Osteocyte (in vitro differentiated cells): ENCODE measurements around the gene NRXN3. TPM values are rescaled to one million over a fixed set of nuclear protein-coding genes. Genes with fewer than 3 reads are reported as not detected.

Source experiments
- DNase-seq: peaks from one replicate; pipeline ENCODE4 v3.0.0; 2021; ENCODE audit warnings: mixed read lengths; ENCODE audit not compliant: unreplicated experiment; ENCODE audit errors: extremely low spot score
- H3K27ac Mint-ChIP-seq: one replicate; pipeline ENCODE4 v1.8.0; 2021; ENCODE audit warnings: mild to moderate bottlenecking, mixed read lengths; ENCODE audit not compliant: unreplicated experiment
- H3K27me3 Mint-ChIP-seq: one replicate; pipeline ENCODE4 v1.8.0; 2021; ENCODE audit warnings: mixed read lengths; ENCODE audit not compliant: unreplicated experiment
- H3K36me3 Mint-ChIP-seq: one replicate; pipeline ENCODE4 v1.8.0; 2021; ENCODE audit warnings: mixed read lengths; ENCODE audit not compliant: unreplicated experiment
- H3K4me1 Mint-ChIP-seq: one replicate; pipeline ENCODE4 v1.8.0; 2021; ENCODE audit warnings: mixed read lengths; ENCODE audit not compliant: unreplicated experiment
- H3K4me3 Mint-ChIP-seq: one replicate; pipeline ENCODE4 v1.8.0; 2021; ENCODE audit warnings: mild to moderate bottlenecking, moderate library complexity, mixed read lengths; ENCODE audit not compliant: unreplicated experiment
- H3K9me3 Mint-ChIP-seq: one replicate; pipeline ENCODE4 v1.8.0; 2021; ENCODE audit warnings: mixed read lengths; ENCODE audit not compliant: unreplicated experiment
- CTCF ChIP-seq: fragments of 200-600 bp; sonication (generic); IDR thresholded peaks from 2 replicates; pipeline ENCODE4 v1.5.0; 2021; ENCODE audit warnings: antibody characterized with exemption, mild to moderate bottlenecking, moderate library complexity
- total RNA-seq: library from RNA; stranded (reverse); gene quantifications from 2 replicates; pipeline ENCODE4 v1.2.1, GENCODE V29; 2021

The NRXN3 gene
- total RNA-seq, 1 donor from 2014 or later, result 26.5 TPM

DNA sequence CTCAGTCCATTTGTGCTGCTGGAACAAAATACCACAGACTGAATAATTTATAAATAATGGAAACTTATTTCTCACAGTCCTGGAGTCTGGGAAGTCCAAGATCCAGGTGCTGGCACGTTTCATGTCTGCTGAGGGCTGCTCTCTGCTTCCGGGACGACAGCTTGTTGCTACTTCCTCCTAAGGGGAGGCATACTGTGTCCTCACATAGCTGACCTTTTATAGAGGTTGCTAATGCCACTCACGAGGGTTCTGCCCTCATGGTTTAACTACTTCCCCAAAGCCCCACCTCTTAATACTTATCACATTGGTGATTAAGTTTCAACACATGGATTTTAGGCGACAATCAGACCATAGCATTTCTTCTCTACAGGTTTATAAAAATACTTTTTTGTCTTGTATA, 411.1 kb downstream of the NRXN3 start:
- H3K36me3 Mint-ChIP-seq, result no peaks in the 10 kb centered on the region
- no peaks in the 10 kb centered on the region for H3K4me1 Mint-ChIP-seq
- no peak overlapping the region for H3K4me3 Mint-ChIP-seq
- no peak for DNase-seq
- H3K9me3 Mint-ChIP-seq, result no peaks in the 10 kb centered on the region
- no peak overlapping the region for H3K27ac Mint-ChIP-seq
- TF ChIP-seq CTCF, result no peak
- peaks cover 5% of the 10 kb centered on the region for H3K27me3 Mint-ChIP-seq

DNA sequence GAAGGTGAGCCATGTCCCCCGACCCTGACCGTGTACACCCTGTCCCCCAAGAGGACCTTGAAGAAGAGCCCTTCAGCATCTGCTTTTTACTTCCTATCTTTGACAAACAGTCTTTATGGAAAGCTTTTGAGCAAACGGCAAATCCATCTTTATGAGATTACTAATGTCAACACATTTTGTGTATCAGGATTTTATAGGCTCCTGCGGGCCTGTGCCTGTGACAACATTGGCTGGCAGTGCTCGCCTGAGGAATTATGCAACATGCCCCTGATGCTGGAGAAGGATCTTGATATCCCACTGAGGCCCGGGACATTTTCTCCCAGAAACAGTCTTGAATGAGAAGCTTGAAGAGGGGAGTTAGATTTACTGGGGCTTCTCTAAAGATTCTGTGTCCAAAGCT, 416.5 kb downstream of the NRXN3 start:
- no peak for TF ChIP-seq CTCF
- Mint-ChIP-seq H3K27ac (no peak overlapping the region), H3K27me3 (peaks cover 5% of the 10 kb centered on the region), H3K4me3 (no peak overlapping the region), H3K36me3 (no peaks in the 10 kb centered on the region), H3K9me3 (no peaks in the 10 kb centered on the region), H3K4me1 (no peaks in the 10 kb centered on the region)
- no peak for DNase-seq

GRCh38 chr14:78588906-78589305, 418.7 kb downstream of the NRXN3 start:
- Mint-ChIP-seq H3K27me3 (no peaks in the 10 kb centered on the region), H3K4me3 (no peak overlapping the region), H3K9me3 (no peaks in the 10 kb centered on the region), H3K36me3 (no peaks in the 10 kb centered on the region), H3K4me1 (no peaks in the 10 kb centered on the region), H3K27ac (no peak overlapping the region)
- TF ChIP-seq CTCF, result no peak
- DNase-seq, result no peak

GRCh38 chr14:78592616-78593219, 422.5 kb downstream of the NRXN3 start:
- H3K27ac Mint-ChIP-seq, result no peak overlapping the region
- H3K4me1 Mint-ChIP-seq, result no peaks in the 10 kb centered on the region
- H3K36me3 Mint-ChIP-seq, result no peaks in the 10 kb centered on the region
- DNase-seq, result no peak
- no peaks in the 10 kb centered on the region for H3K27me3 Mint-ChIP-seq
- no peak for TF ChIP-seq CTCF
- no peaks in the 10 kb centered on the region for H3K9me3 Mint-ChIP-seq
- no peak overlapping the region for H3K4me3 Mint-ChIP-seq

DNA sequence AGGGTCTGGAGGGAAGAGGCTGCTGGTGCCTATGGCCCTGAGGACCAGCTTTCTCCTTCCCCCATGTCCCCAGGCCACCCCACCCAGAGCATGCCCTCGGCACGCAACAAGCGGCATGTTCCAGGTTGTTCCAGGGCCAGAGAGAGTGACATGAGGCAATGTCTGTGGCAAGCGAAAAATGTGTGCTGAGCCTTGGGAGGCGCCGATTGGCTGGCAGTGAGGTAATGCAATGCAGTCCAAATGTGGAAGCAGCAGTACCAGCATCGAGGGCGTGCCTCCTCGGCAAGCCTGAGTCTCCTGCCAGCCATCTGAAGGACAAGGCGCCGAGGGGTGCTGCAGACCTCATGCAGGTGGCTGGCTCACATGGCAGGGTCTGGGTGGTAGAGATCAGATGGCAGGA, 423.8 kb downstream of the NRXN3 start:
- Mint-ChIP-seq H3K4me3 (no peak overlapping the region), H3K4me1 (peaks cover 1% of the 10 kb centered on the region), H3K9me3 (no peaks in the 10 kb centered on the region), H3K27ac (no peak overlapping the region), H3K27me3 (no peaks in the 10 kb centered on the region), H3K36me3 (no peaks in the 10 kb centered on the region)
- DNase-seq, result no peak
- no peak for TF ChIP-seq CTCF
